ENCODE measurements around the gene SAXO2.
A peak's percentile ranks its signal among the peaks of the same experiment; 100 is the strongest.
"Not testable (repeated sequence)": the region's sequence is repeated elsewhere in the genome, so short reads cannot be mapped to it uniquely, and the experiment has no call there.

SAXO2 gene

GRCh38 chr15:82314769-82315518 is 52.3 kb downstream of the SAXO2 start:
- no peak for DNase-seq

GRCh38 chr15:82315519-82316246 is 53.1 kb downstream of the SAXO2 start:
- DNase-seq: peak; percentile 15 to 26

- DNase-seq: not testable (repeated sequence)
Measured at GRCh38 chr15:82316247-82317090, 53.9 kb downstream of the SAXO2 start.

- DNase-seq: no peak
Measured at GRCh38 chr15:82317091-82317489, 54.5 kb downstream of the SAXO2 start.

GRCh38 chr15:82317516-82317915 is 54.9 kb downstream of the SAXO2 start:
- DNase-seq: not testable (repeated sequence)

GRCh38 chr15:82318281-82318680 is 55.7 kb downstream of the SAXO2 start:
- DNase-seq: not testable (repeated sequence)

GRCh38 chr15:82319522-82320278 is 57.1 kb downstream of the SAXO2 start:
- DNase-seq: not testable (repeated sequence)

- not testable (repeated sequence) for DNase-seq
Measured at GRCh38 chr15:82320861-82321260, 58.2 kb downstream of the SAXO2 start.

GRCh38 chr15:82322488-82322887 is 59.9 kb downstream of the SAXO2 start:
- DNase-seq: not testable (repeated sequence)

- not testable (repeated sequence) for DNase-seq
Measured at GRCh38 chr15:82324831-82325230, 62.2 kb downstream of the SAXO2 start.

- not testable (repeated sequence) for DNase-seq
Measured at GRCh38 chr15:82325646-82326045, 63.0 kb downstream of the SAXO2 start.

GRCh38 chr15:82326896-82327295 is 64.3 kb downstream of the SAXO2 start:
- DNase-seq: not testable (repeated sequence)

- not testable (repeated sequence) for DNase-seq
Measured at GRCh38 chr15:82327372-82327771, 64.8 kb downstream of the SAXO2 start.

GRCh38 chr15:82329039-82329438 is 66.4 kb downstream of the SAXO2 start:
- DNase-seq: not testable (repeated sequence)

- DNase-seq: not testable (repeated sequence)
Measured at GRCh38 chr15:82330921-82331320, 68.3 kb downstream of the SAXO2 start.

GRCh38 chr15:82331576-82332304 is 69.1 kb downstream of the SAXO2 start:
- not testable (repeated sequence) for DNase-seq

GRCh38 chr15:82332711-82333602 is 70.3 kb downstream of the SAXO2 start:
- DNase-seq: not testable (repeated sequence)

GRCh38 chr15:82333603-82334553 is 71.3 kb downstream of the SAXO2 start:
- not testable (repeated sequence) for DNase-seq
